Measurements from ENCODE around the gene ILF2. TPM values are rescaled to one million over a fixed set of nuclear protein-coding genes. Genes with fewer than 3 reads are reported as not detected.
"Not testable (repeated sequence)": the region's sequence is repeated elsewhere in the genome, so short reads cannot be mapped to it uniquely, and the experiment has no call there.

Gene ILF2
- total and polyA plus RNA-seq, 2 experiments from 2014 or later: 174 to 180 TPM

DNA sequence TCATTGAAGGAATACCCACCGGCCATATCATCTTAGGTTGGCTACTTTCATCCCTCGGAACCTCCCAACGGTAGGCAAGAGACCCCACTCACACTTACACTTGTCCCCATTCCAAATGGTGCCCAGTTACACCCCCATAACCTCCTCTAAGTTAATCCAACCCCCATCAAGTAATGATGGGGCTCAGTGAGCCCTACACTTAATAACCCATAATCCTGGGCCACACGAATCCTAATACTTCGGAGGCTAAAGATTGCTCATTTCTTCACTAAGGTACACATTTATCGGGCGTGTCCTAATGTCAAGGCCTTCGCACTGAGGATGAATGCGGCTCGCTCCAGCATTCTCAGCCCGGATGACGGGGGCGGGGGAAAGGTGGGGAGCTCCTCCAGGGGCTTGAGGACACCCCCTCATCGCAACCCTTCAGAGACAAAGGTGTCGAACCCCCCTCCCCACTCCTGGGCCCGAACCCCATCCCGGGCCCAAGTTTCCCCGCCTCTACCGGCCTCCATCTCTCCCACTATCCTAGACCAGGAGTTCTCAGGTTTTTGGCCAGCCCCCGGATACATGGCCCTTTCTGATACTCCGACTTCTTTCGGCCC is 435 bp downstream of the ILF2 start:
- H3K4me2 ChIP-seq (ENCODE audit: unreplicated experiment): peak overlapping the region; percentile 95
- in situ Hi-C loops (cut with MboI): no loop called here
- peak; percentile 45 for DNase-seq
- no peaks in the 10 kb centered on the region for H3K9me3 ChIP-seq (ENCODE audit: low read depth)
- H3K79me2 ChIP-seq (ENCODE audit: insufficient read depth): peaks cover 55% of the 10 kb centered on the region
- H3K9ac ChIP-seq: peak overlapping the region; percentile 97
- WGBS, 2 experiments (ENCODE audit: low coverage in 1 of 2, low lambda C conversion rate in 2 of 2, missing lambda C conversion rate in 2 of 2): 2 to 3% methylated on average over 22 of the region's 22 CpGs
- no peak for TF ChIP-seq EZH2phosphoT487 (IDR thresholded peaks at IDR 0.05; ENCODE audit: insufficient read depth, low read depth)
- no peak for TF ChIP-seq EZH2 (IDR thresholded peaks at IDR 0.05; ENCODE audit: insufficient read depth, poor library complexity, severe bottlenecking)
- peaks cover 45% of the 10 kb centered on the region for H3K36me3 ChIP-seq (ENCODE audit: low read depth)
- H2AFZ ChIP-seq: peak overlapping the region; percentile 73
- peaks cover 56% of the 10 kb centered on the region for H3F3A ChIP-seq (ENCODE audit: insufficient read depth)
- no peaks in the 10 kb centered on the region for H4K20me1 ChIP-seq (ENCODE audit: insufficient read depth)
- H3K9me2 ChIP-seq (ENCODE audit: insufficient read depth): no peaks in the 10 kb centered on the region
- peaks cover 9% of the 10 kb centered on the region for H3K4me1 ChIP-seq (ENCODE audit: insufficient read depth)
- H3K4me3 ChIP-seq: peak overlapping the region; percentile 97
- H3K27ac ChIP-seq: peak overlapping the region; percentile 68
- H3K27me3 ChIP-seq (replicated peaks; ENCODE audit: insufficient read depth): no peaks in the 10 kb centered on the region

GRCh38 chr1:153669606-153670005 is 1.2 kb downstream of the ILF2 start:
- Histone ChIP-seq H3K4me2 (ENCODE audit: unreplicated experiment) (peak overlapping the region; percentile 95), H3K36me3 (ENCODE audit: low read depth) (peaks cover 52% of the 10 kb centered on the region), H2AFZ (no peak overlapping the region), H3K4me3 (peak overlapping the region; percentile 97), H3K27ac (no peak overlapping the region), H3F3A (ENCODE audit: insufficient read depth) (peaks cover 64% of the 10 kb centered on the region), H4K20me1 (ENCODE audit: insufficient read depth) (no peaks in the 10 kb centered on the region), H3K9me2 (ENCODE audit: insufficient read depth) (no peaks in the 10 kb centered on the region), H3K9ac (peak overlapping the region; percentile 97), H3K27me3 (replicated peaks; ENCODE audit: insufficient read depth) (no peaks in the 10 kb centered on the region), H3K79me2 (ENCODE audit: insufficient read depth) (peaks cover 62% of the 10 kb centered on the region), H3K9me3 (ENCODE audit: low read depth) (no peaks in the 10 kb centered on the region), H3K4me1 (ENCODE audit: insufficient read depth) (peaks cover 9% of the 10 kb centered on the region)
- in situ Hi-C loops (cut with MboI): no loop called here
- TF ChIP-seq EZH2phosphoT487 (IDR thresholded peaks at IDR 0.05; ENCODE audit: insufficient read depth, low read depth): no peak
- no peak for TF ChIP-seq EZH2 (IDR thresholded peaks at IDR 0.05; ENCODE audit: insufficient read depth, poor library complexity, severe bottlenecking)
- 69 to 71% methylated on average over 6 of the region's 6 CpGs for WGBS, 2 experiments (ENCODE audit: low coverage in 1 of 2, low lambda C conversion rate in 2 of 2, missing lambda C conversion rate in 2 of 2)
- no peak for DNase-seq

DNA sequence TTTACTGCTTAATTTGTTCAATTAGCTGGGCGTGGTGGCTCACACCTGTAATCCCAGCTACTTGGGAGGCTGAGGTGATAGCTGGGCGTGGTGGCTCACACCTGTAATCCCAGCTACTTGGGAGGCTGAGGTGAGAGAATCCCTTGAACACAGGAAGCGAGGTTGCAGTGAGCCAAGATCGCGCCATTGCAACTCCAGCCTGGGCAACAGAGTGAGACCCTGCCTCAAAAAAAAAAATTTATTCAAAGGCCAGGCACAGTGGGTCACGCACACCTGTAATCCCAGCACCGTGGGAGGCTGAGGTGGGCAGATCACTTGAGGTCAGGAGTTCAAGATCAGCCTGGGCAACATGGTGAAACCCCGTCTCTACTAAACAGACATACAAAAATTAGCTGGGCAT is 2.1 kb downstream of the ILF2 start:
- H3K4me3 ChIP-seq; H3K9me2 ChIP-seq (ENCODE audit: insufficient read depth); in situ Hi-C loops (cut with MboI); H3K4me1 ChIP-seq (ENCODE audit: insufficient read depth); H3K4me2 ChIP-seq (ENCODE audit: unreplicated experiment); H4K20me1 ChIP-seq (ENCODE audit: insufficient read depth); H3K27ac ChIP-seq; H3K9ac ChIP-seq; H2AFZ ChIP-seq; H3K9me3 ChIP-seq (ENCODE audit: low read depth); H3K27me3 ChIP-seq (replicated peaks; ENCODE audit: insufficient read depth); DNase-seq: not testable (repeated sequence)
- Histone ChIP-seq H3F3A (ENCODE audit: insufficient read depth) (peaks cover 73% of the 10 kb centered on the region), H3K36me3 (ENCODE audit: low read depth) (peaks cover 61% of the 10 kb centered on the region), H3K79me2 (ENCODE audit: insufficient read depth) (peaks cover 63% of the 10 kb centered on the region)
- WGBS, 2 experiments (ENCODE audit: low coverage in 1 of 2, low lambda C conversion rate in 2 of 2, missing lambda C conversion rate in 2 of 2): 86 to 89% methylated on average over 8 of the region's 8 CpGs

- no peaks in the 10 kb centered on the region for H3K27me3 ChIP-seq (replicated peaks; ENCODE audit: insufficient read depth)
- in situ Hi-C loops (cut with MboI): no loop called here
- no peak overlapping the region for H3K4me3 ChIP-seq
- DNase-seq: no peak
- no peaks in the 10 kb centered on the region for H4K20me1 ChIP-seq (ENCODE audit: insufficient read depth)
- peaks cover 73% of the 10 kb centered on the region for H3F3A ChIP-seq (ENCODE audit: insufficient read depth)
- H3K9me3 ChIP-seq (ENCODE audit: low read depth): no peaks in the 10 kb centered on the region
- no peak overlapping the region for H3K27ac ChIP-seq
- H3K4me2 ChIP-seq (ENCODE audit: unreplicated experiment): no peak overlapping the region
- no peaks in the 10 kb centered on the region for H3K9me2 ChIP-seq (ENCODE audit: insufficient read depth)
- 79 to 85% methylated on average over 4 of the region's 4 CpGs for WGBS, 2 experiments (ENCODE audit: low coverage in 1 of 2, low lambda C conversion rate in 2 of 2, missing lambda C conversion rate in 2 of 2)
- H2AFZ ChIP-seq: no peak overlapping the region
- H3K79me2 ChIP-seq (ENCODE audit: insufficient read depth): peaks cover 63% of the 10 kb centered on the region
- no peak overlapping the region for H3K9ac ChIP-seq
- TF ChIP-seq EZH2 (IDR thresholded peaks at IDR 0.05; ENCODE audit: insufficient read depth, poor library complexity, severe bottlenecking): no peak
- TF ChIP-seq EZH2phosphoT487 (IDR thresholded peaks at IDR 0.05; ENCODE audit: insufficient read depth, low read depth): no peak
- peaks cover 12% of the 10 kb centered on the region for H3K4me1 ChIP-seq (ENCODE audit: insufficient read depth)
- H3K36me3 ChIP-seq (ENCODE audit: low read depth): peaks cover 74% of the 10 kb centered on the region
These were observed 3.4 kb downstream of the ILF2 start for GRCh38 chr1:153667439-153667838.

DNA sequence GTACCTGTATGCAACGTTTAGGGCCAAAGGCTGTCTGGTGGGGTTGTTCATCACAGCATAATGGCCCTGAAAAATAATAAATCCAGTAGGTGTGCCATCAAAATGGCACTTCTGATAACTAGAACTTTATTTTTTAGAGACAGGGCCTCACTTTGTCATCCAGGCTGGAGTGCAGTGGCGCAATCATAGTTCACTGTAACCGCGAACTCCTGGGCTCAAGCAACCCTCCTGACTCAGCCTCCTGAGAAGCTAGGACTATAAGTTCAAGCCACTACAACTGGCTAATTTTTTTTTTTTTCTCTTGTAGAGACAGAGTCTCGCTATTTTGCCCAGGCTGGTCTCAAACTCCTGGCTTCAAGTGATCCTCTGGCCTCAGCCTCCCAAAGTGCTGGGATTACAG is 7.6 kb downstream of the ILF2 start:
- peaks cover 56% of the 10 kb centered on the region for H3K79me2 ChIP-seq (ENCODE audit: insufficient read depth)
- H3K27ac ChIP-seq: peak overlapping the region; percentile 64
- peak; percentile 68 for DNase-seq
- H3K36me3 ChIP-seq (ENCODE audit: low read depth): peaks cover 73% of the 10 kb centered on the region
- peaks cover 10% of the 10 kb centered on the region; the same call in 1 of the 2 replicates for H3K4me1 ChIP-seq (ENCODE audit: insufficient read depth)
- no peaks in the 10 kb centered on the region for H3K27me3 ChIP-seq (replicated peaks; ENCODE audit: insufficient read depth)
- no peak overlapping the region for H3K4me2 ChIP-seq (ENCODE audit: unreplicated experiment)
- H3K9me2 ChIP-seq (ENCODE audit: insufficient read depth): no peaks in the 10 kb centered on the region
- no peak for TF ChIP-seq EZH2 (IDR thresholded peaks at IDR 0.05; ENCODE audit: insufficient read depth, poor library complexity, severe bottlenecking)
- TF ChIP-seq EZH2phosphoT487 (IDR thresholded peaks at IDR 0.05; ENCODE audit: insufficient read depth, low read depth): no peak
- no peak overlapping the region for H2AFZ ChIP-seq
- H3K4me3 ChIP-seq: no peak overlapping the region
- no peaks in the 10 kb centered on the region for H4K20me1 ChIP-seq (ENCODE audit: insufficient read depth)
- peaks cover 73% of the 10 kb centered on the region for H3F3A ChIP-seq (ENCODE audit: insufficient read depth)
- WGBS, 2 experiments (ENCODE audit: low coverage in 1 of 2, low lambda C conversion rate in 2 of 2, missing lambda C conversion rate in 2 of 2): 77 to 82% methylated on average over 5 of the region's 5 CpGs
- H3K9me3 ChIP-seq (ENCODE audit: low read depth): no peaks in the 10 kb centered on the region
- in situ Hi-C loops (cut with MboI): no loop called here
- no peak overlapping the region for H3K9ac ChIP-seq

All from GM23248 (cell line).